ENCODE results near the gene SVOPL.

GRCh38 chr7:138662076-138662990 lies 38.8 kb downstream of the SVOPL start:
- TF ChIP-seq CTCF (IDR thresholded peaks at IDR 0.05) (no peak), POLR2AphosphoS5 (IDR thresholded peaks at IDR 0.05) (no peak)

Data from breast epithelium (tissue), 3 donors.